ENCODE results near the gene EPB41L2. TPM values are rescaled to one million over a fixed set of nuclear protein-coding genes. Genes with fewer than 3 reads are reported as not detected.
A peak's percentile ranks its signal among the peaks of the same experiment; 100 is the strongest.

Gene EPB41L2
- total RNA-seq, 6 experiments from 2014 or later: 15.3 to 38.5 (median 24.6) TPM

DNA sequence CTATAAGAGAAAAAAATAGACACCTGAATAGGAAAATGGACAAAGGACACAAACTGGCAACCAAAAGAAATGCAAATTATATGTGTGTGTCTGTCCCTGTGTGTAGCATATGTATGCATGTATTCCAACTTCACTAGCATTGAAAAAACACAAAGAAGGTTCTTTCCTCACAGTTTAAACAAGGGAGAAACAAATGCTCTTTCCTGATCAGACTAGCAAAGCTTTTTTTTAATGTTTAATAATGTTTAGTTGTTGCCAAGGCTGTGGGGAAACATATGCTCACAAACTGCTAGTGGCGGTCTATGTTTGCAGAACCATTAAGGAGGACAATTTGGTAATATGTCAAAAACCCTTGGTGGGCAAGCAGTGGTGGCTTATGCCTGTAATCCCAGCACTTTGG lies 213.5 kb downstream of the EPB41L2 start:
- Histone ChIP-seq H3K4me3 (no peak overlapping the region), H3K27ac (peak overlapping the region in 1 of 3 donors; percentile 58), H3K27me3 (no peaks in the 10 kb centered on the region), H3K36me3 (no peaks in the 10 kb centered on the region), H3K9me3 (no peaks in the 10 kb centered on the region), H3K4me1 (peaks cover 0 to 60% (median 9%) of the 10 kb centered on the region in 4 donors)
- no peak for DNase-seq
- intact Hi-C loops (cut with DNase I): no loop called here
- peak; percentile 43 to 76 (median 54) for ATAC-seq
- WGBS (ENCODE audit: insufficient coverage, low coverage, low lambda C conversion rate, missing lambda C conversion rate): 15% methylated on average over 1 of the region's 1 CpG
- no peak for TF ChIP-seq POLR2A (IDR thresholded peaks at IDR 0.05)
- TF ChIP-seq, protein P1, sequence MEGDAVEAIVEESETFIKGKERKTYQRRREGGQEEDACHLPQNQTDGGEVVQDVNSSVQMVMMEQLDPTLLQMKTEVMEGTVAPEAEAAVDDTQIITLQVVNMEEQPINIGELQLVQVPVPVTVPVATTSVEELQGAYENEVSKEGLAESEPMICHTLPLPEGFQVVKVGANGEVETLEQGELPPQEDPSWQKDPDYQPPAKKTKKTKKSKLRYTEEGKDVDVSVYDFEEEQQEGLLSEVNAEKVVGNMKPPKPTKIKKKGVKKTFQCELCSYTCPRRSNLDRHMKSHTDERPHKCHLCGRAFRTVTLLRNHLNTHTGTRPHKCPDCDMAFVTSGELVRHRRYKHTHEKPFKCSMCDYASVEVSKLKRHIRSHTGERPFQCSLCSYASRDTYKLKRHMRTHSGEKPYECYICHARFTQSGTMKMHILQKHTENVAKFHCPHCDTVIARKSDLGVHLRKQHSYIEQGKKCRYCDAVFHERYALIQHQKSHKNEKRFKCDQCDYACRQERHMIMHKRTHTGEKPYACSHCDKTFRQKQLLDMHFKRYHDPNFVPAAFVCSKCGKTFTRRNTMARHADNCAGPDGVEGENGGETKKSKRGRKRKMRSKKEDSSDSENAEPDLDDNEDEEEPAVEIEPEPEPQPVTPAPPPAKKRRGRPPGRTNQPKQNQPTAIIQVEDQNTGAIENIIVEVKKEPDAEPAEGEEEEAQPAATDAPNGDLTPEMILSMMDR (IDR thresholded peaks at IDR 0.05): no peak

- H3K4me3 ChIP-seq: no peak overlapping the region
- peaks cover 0 to 56% (median 6%) of the 10 kb centered on the region in 4 donors for H3K4me1 ChIP-seq
- TF ChIP-seq, protein P1 (IDR thresholded peaks at IDR 0.05): no peak
- TF ChIP-seq POLR2A (IDR thresholded peaks at IDR 0.05): no peak
- H3K27ac ChIP-seq: peak overlapping the region in 1 of 3 donors; percentile 58
- ATAC-seq (peak; percentile 29 to 55 (median 50)), DNase-seq (no peak)
- no peaks in the 10 kb centered on the region for H3K36me3 ChIP-seq
- 96% methylated on average over 2 of the region's 2 CpGs for WGBS (ENCODE audit: insufficient coverage, low coverage, low lambda C conversion rate, missing lambda C conversion rate)
- no peaks in the 10 kb centered on the region for H3K9me3 ChIP-seq
- intact Hi-C loops (cut with DNase I): no loop called here
- H3K27me3 ChIP-seq: no peaks in the 10 kb centered on the region
These were observed 214.1 kb downstream of the EPB41L2 start for GRCh38 chr6:130848945-130849344.

DNA sequence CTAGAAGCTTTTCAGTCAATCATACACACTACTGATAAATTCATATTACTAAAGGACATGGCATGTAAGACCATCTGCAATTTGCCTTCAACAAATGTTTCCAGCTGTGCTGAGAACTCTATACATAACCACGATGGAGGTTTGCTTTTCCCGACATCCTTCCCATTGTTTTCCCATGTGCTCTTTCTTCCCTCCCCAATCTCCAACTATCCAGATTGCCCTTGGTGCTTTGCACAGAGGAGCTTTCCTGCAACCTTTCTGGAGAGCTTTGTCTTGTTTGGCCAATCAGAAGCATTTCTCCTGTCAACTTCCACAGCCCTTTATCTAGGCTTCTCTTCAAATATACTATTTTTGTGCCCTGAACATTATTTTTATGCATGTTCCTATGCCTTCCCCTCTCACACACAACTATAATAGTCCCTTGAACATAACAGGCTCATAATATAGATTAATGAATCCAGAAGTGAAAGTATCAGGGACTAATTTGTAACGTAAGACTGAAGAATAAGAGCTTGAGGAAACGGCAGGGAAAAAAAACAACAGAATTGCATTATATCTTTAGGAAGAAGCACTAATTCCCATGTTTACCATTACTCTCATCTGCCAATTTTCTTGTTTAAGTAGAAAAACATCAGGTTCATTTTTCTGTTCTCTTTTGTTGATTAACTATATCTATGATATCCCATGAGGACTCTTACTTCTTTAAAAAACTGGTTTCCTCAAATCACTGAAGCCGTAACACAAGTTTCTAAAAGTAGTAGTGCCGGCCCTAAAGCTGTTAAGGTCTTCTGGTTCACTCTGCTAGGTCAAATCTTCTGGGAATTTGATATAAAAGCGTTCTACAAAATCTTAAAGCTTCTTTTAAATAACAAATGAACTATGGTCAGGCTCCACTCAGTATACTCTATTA lies 215.8 kb downstream of the EPB41L2 start:
- H3K9me3 ChIP-seq: no peaks in the 10 kb centered on the region
- peak overlapping the region in 1 of 3 donors; percentile 16 for H3K27ac ChIP-seq
- DNase-seq (no peak), ATAC-seq (no peak)
- no peak overlapping the region for H3K4me3 ChIP-seq
- H3K36me3 ChIP-seq: no peaks in the 10 kb centered on the region
- H3K27me3 ChIP-seq: no peaks in the 10 kb centered on the region
- H3K4me1 ChIP-seq: peaks cover 0 to 48% (median 0%) of the 10 kb centered on the region in 4 donors
- 71% methylated on average over 7 of the region's 7 CpGs for WGBS (ENCODE audit: insufficient coverage, low coverage, low lambda C conversion rate, missing lambda C conversion rate)
- TF ChIP-seq POLR2A (IDR thresholded peaks at IDR 0.05): no peak
- TF ChIP-seq, protein P1 (IDR thresholded peaks at IDR 0.05): no peak
- intact Hi-C loops (cut with DNase I): no loop called here

- WGBS (ENCODE audit: insufficient coverage, low coverage, low lambda C conversion rate, missing lambda C conversion rate): 67% methylated on average over 1 of the region's 1 CpG
These were observed 216.5 kb downstream of the EPB41L2 start for GRCh38 chr6:130846501-130846900.

More at GRCh38 chr6:130846501-130846900, 216.5 kb downstream of the EPB41L2 start:
- Histone ChIP-seq H3K36me3 (no peaks in the 10 kb centered on the region), H3K4me1 (peaks cover 0 to 54% (median 0%) of the 10 kb centered on the region in 4 donors), H3K27me3 (no peaks in the 10 kb centered on the region), H3K9me3 (no peaks in the 10 kb centered on the region), H3K4me3 (no peak overlapping the region), H3K27ac (no peak overlapping the region)
- intact Hi-C loops (cut with DNase I): no loop called here
- DNase-seq: no peak
- ATAC-seq: no peak
- no peak for TF ChIP-seq POLR2A (IDR thresholded peaks at IDR 0.05)
- TF ChIP-seq, protein P1 (IDR thresholded peaks at IDR 0.05): no peak
